IMR-90 (cell line): ENCODE results near the gene IDH3B.

Experiments
- BHLHE40 ChIP-seq: fragments of 150-350 bp; IDR thresholded peaks from 2 replicates; pipeline ENCODE4 v1.6.1; 2016; ENCODE audit warnings: mild to moderate bottlenecking, low read depth, low read length
- CEBPB ChIP-seq: IDR thresholded peaks from 2 replicates; pipeline ENCODE4 v1.6.1; 2012; ENCODE audit warnings: low read depth, low read length, improper control_type of control experiment
- MAFK ChIP-seq: IDR thresholded peaks from 2 replicates; pipeline ENCODE4 v1.6.1; 2012; ENCODE audit warnings: low read depth, low read length, improper control_type of control experiment
- MAZ ChIP-seq: IDR thresholded peaks from 2 replicates; pipeline ENCODE4 v1.6.1; 2012; ENCODE audit warnings: low read depth, mild to moderate bottlenecking, low read length, improper control_type of control experiment, moderate library complexity, borderline replicate concordance
- MXI1 ChIP-seq: IDR thresholded peaks from 2 replicates; pipeline ENCODE4 v1.6.1; 2012; ENCODE audit warnings: low read depth, mild to moderate bottlenecking, low read length, moderate library complexity, borderline replicate concordance
- NFE2L2 ChIP-seq: fragments of 150-350 bp; IDR thresholded peaks from 2 replicates; pipeline ENCODE4 v1.6.1; 2016; ENCODE audit warnings: low read depth, mild to moderate bottlenecking, low read length
- POLR2A ChIP-seq: IDR thresholded peaks from 2 replicates; pipeline ENCODE4 v1.6.1; 2012; ENCODE audit warnings: mild to moderate bottlenecking, low read depth, low read length
- RAD21 ChIP-seq: IDR thresholded peaks from 2 replicates; pipeline ENCODE4 v1.6.1; 2012; ENCODE audit warnings: low read length, improper control_type of control experiment
- RCOR1 ChIP-seq: IDR thresholded peaks from 2 replicates; pipeline ENCODE4 v1.6.1; 2012; ENCODE audit warnings: mild to moderate bottlenecking, low read length, improper control_type of control experiment; ENCODE audit not compliant: insufficient replicate concordance
- RFX5 ChIP-seq: IDR thresholded peaks from 2 replicates; pipeline ENCODE4 v1.8.0; 2012; ENCODE audit warnings: low read depth, mild to moderate bottlenecking, low read length, moderate library complexity
- SMC3 ChIP-seq: fragments of 150-350 bp; IDR thresholded peaks from 2 replicates; pipeline ENCODE4 v1.6.1; 2016; ENCODE audit warnings: low read depth, mild to moderate bottlenecking, antibody characterized with exemption, low read length, moderate library complexity
- TF ChIP-seq, protein P1 (sequence below): conservative IDR thresholded peaks from 2 replicates; pipeline ENCODE4 v1.5.1; 2012; ENCODE audit warnings: mild to moderate bottlenecking, low read depth, low read length, improper control_type of control experiment
- TF ChIP-seq, protein P2 (sequence below): fragments of 150-350 bp; IDR thresholded peaks from 2 replicates; pipeline ENCODE4 v1.6.1; 2017; ENCODE audit warnings: mild to moderate bottlenecking, antibody characterized with exemption, low read length, low read depth

DNA sequence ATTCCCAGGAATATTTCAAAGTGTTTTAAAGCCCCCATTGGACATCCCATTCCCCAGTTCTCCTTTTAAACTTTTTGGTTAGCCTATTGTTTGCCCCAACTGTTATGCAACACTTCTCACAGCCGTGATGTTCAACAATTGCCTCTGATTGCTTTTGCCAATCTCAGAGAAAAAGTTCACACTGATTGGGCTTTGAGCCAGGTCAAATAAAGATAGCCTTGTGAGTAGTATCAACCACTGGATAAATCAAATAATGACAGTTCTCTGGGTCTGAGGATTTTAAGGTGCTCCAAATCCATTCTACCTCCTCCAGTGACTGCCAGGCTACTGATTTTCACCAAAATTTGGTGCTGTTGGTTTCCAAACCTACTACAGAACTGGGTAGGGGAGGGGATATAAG, 30.6 kb downstream of the IDH3B start:
- TF ChIP-seq MAFK (no peak), POLR2A (no peak), RFX5 (no peak), CEBPB (no peak), RAD21 (no peak), MAZ (no peak), RCOR1 (no peak), BHLHE40 (no peak), MXI1 (no peak), NFE2L2 (no peak), SMC3 (no peak)
- TF ChIP-seq, protein P1, sequence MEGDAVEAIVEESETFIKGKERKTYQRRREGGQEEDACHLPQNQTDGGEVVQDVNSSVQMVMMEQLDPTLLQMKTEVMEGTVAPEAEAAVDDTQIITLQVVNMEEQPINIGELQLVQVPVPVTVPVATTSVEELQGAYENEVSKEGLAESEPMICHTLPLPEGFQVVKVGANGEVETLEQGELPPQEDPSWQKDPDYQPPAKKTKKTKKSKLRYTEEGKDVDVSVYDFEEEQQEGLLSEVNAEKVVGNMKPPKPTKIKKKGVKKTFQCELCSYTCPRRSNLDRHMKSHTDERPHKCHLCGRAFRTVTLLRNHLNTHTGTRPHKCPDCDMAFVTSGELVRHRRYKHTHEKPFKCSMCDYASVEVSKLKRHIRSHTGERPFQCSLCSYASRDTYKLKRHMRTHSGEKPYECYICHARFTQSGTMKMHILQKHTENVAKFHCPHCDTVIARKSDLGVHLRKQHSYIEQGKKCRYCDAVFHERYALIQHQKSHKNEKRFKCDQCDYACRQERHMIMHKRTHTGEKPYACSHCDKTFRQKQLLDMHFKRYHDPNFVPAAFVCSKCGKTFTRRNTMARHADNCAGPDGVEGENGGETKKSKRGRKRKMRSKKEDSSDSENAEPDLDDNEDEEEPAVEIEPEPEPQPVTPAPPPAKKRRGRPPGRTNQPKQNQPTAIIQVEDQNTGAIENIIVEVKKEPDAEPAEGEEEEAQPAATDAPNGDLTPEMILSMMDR, result no peak
- TF ChIP-seq, protein P2, sequence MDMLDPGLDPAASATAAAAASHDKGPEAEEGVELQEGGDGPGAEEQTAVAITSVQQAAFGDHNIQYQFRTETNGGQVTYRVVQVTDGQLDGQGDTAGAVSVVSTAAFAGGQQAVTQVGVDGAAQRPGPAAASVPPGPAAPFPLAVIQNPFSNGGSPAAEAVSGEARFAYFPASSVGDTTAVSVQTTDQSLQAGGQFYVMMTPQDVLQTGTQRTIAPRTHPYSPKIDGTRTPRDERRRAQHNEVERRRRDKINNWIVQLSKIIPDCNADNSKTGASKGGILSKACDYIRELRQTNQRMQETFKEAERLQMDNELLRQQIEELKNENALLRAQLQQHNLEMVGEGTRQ, result no peak
